Measurements from ENCODE around the gene GTF2H4. TPM values are rescaled to one million over a fixed set of nuclear protein-coding genes. Genes with fewer than 3 reads are reported as not detected.

Gene GTF2H4
- total and polyA plus RNA-seq, 2 experiments from 2014 or later, result 13.6 to 15.2 TPM

- Histone ChIP-seq H4K20me1 (ENCODE audit: insufficient read depth, poor library complexity, severe bottlenecking) (no peaks in the 10 kb centered on the region), H3K4me2 (no peak within 1 kb of the TSS), H3K27ac (no peak within 1 kb of the TSS), H3K4me1 (ENCODE audit: insufficient read depth) (peaks cover 4% of the 10 kb centered on the region), H3K4me3 (no peak within 1 kb of the TSS), H3K36me3 (replicated peaks; ENCODE audit: insufficient read depth, low read depth) (no peaks in the 10 kb centered on the region), H3K9me3 (ENCODE audit: low read depth) (no peaks in the 10 kb centered on the region), H3K9me2 (replicated peaks; ENCODE audit: insufficient read depth) (no peaks in the 10 kb centered on the region), H3K27me3 (no peaks in the 10 kb centered on the region), H2AFZ (no peak within 1 kb of the TSS), H3K79me2 (no peaks in the 10 kb centered on the region)
- no peak for DNase-seq (ENCODE audit: low spot score)
- TF ChIP-seq, protein P1, sequence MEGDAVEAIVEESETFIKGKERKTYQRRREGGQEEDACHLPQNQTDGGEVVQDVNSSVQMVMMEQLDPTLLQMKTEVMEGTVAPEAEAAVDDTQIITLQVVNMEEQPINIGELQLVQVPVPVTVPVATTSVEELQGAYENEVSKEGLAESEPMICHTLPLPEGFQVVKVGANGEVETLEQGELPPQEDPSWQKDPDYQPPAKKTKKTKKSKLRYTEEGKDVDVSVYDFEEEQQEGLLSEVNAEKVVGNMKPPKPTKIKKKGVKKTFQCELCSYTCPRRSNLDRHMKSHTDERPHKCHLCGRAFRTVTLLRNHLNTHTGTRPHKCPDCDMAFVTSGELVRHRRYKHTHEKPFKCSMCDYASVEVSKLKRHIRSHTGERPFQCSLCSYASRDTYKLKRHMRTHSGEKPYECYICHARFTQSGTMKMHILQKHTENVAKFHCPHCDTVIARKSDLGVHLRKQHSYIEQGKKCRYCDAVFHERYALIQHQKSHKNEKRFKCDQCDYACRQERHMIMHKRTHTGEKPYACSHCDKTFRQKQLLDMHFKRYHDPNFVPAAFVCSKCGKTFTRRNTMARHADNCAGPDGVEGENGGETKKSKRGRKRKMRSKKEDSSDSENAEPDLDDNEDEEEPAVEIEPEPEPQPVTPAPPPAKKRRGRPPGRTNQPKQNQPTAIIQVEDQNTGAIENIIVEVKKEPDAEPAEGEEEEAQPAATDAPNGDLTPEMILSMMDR (IDR thresholded peaks at IDR 0.05; ENCODE audit: poor library complexity), result no peak
- TF ChIP-seq EZH2phosphoT487 (IDR thresholded peaks at IDR 0.05; ENCODE audit: low read depth, severe bottlenecking, unreplicated experiment), result no peak
- 72% methylated on average over 16 of the region's 16 CpGs for WGBS (ENCODE audit: low lambda C conversion rate, missing lambda C conversion rate)
These were observed 32.5 kb downstream of the GTF2H4 start, which contains the start of gene MUCL3 for GRCh38 chr6:30940361-30940986. Gene MUCL3 (plus strand): TSS chr6:30940973. CDS start chr6:30941000, 27 bp downstream.

GRCh38 chr6:30942338-30943060, 34.5 kb downstream of the GTF2H4 start:
- Histone ChIP-seq H2AFZ (no peak overlapping the region), H3K4me2 (no peak overlapping the region), H3K27ac (no peak overlapping the region), H3K27me3 (no peaks in the 10 kb centered on the region), H3K9me2 (replicated peaks; ENCODE audit: insufficient read depth) (no peaks in the 10 kb centered on the region), H3K4me3 (no peak overlapping the region), H3K36me3 (replicated peaks; ENCODE audit: insufficient read depth, low read depth) (no peaks in the 10 kb centered on the region), H4K20me1 (ENCODE audit: insufficient read depth, poor library complexity, severe bottlenecking) (no peaks in the 10 kb centered on the region), H3K9me3 (ENCODE audit: low read depth) (no peaks in the 10 kb centered on the region), H3K79me2 (no peaks in the 10 kb centered on the region), H3K4me1 (ENCODE audit: insufficient read depth) (peaks cover 4% of the 10 kb centered on the region)
- peak; percentile 90 for DNase-seq (ENCODE audit: low spot score)
- TF ChIP-seq EZH2 (IDR thresholded peaks at IDR 0.05; ENCODE audit: borderline replicate concordance), result no peak
- TF ChIP-seq, protein P1 (IDR thresholded peaks at IDR 0.05; ENCODE audit: poor library complexity), result peak; percentile 50
- WGBS (ENCODE audit: low lambda C conversion rate, missing lambda C conversion rate), result 28% methylated on average over 15 of the region's 15 CpGs

DNA sequence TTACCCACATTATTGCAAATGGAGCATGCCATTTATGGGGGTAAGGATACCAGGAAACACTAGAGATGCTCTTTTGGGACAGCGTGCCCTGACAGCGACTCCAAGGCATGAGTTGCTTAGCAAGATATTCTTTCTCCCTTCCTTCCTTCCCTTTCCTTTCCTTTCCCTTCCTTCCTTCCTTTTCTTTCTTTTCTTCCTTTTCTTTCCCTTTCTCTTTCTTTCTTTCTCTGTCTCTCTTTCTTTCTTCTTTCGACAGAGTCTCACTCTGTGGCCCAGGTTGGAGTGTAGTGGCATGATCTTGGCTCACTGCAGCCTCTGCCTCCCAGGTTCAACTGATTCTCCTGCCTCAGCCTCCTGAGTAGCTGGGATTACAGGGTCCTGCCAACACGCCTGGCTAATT, 36.0 kb downstream of the GTF2H4 start:
- Histone ChIP-seq H3K4me3 (no peak overlapping the region), H3K9me2 (replicated peaks; ENCODE audit: insufficient read depth) (no peaks in the 10 kb centered on the region), H3K4me2 (no peak overlapping the region), H3K79me2 (no peaks in the 10 kb centered on the region), H3K27ac (no peak overlapping the region), H3K27me3 (no peaks in the 10 kb centered on the region), H3K9me3 (ENCODE audit: low read depth) (no peaks in the 10 kb centered on the region), H3K36me3 (replicated peaks; ENCODE audit: insufficient read depth, low read depth) (no peaks in the 10 kb centered on the region), H4K20me1 (ENCODE audit: insufficient read depth, poor library complexity, severe bottlenecking) (no peaks in the 10 kb centered on the region), H2AFZ (no peak overlapping the region), H3K4me1 (ENCODE audit: insufficient read depth) (peaks cover 4% of the 10 kb centered on the region)
- DNase-seq (ENCODE audit: low spot score), result no peak
- no peak for TF ChIP-seq EZH2phosphoT487 (IDR thresholded peaks at IDR 0.05; ENCODE audit: low read depth, severe bottlenecking, unreplicated experiment)
- TF ChIP-seq, protein P1 (IDR thresholded peaks at IDR 0.05; ENCODE audit: poor library complexity), result no peak
- no peak for TF ChIP-seq EZH2 (IDR thresholded peaks at IDR 0.05; ENCODE audit: borderline replicate concordance)
- 94% methylated on average over 4 of the region's 4 CpGs for WGBS (ENCODE audit: low lambda C conversion rate, missing lambda C conversion rate)

Data from hepatocyte (in vitro differentiated cells).